Endometrial microvascular endothelial cells (primary cell): ENCODE data around the gene SMAP1. TPM values are rescaled to one million over a fixed set of nuclear protein-coding genes. Genes with fewer than 3 reads are reported as not detected.

Experiments used
- in situ Hi-C: cut with HindIII; loops from 2 replicates; pipeline ENCODE4 v1.10.0; 2017; ENCODE audit warnings: low sequenced_read_pairs, low pct_unique_long_range_greater_than_20kb; ENCODE audit errors: inconsistent ontology term
- total RNA-seq: library from RNA; depleted of rRNA; stranded (reverse); fragments of >200 nt; gene quantifications from one replicate; pipeline ENCODE4 v1.2.3, GENCODE V29; 2015; ENCODE audit errors: inconsistent ontology term

SMAP1 gene
- total RNA-seq, 1 donor from 2014 or later = 21.8 TPM

DNA sequence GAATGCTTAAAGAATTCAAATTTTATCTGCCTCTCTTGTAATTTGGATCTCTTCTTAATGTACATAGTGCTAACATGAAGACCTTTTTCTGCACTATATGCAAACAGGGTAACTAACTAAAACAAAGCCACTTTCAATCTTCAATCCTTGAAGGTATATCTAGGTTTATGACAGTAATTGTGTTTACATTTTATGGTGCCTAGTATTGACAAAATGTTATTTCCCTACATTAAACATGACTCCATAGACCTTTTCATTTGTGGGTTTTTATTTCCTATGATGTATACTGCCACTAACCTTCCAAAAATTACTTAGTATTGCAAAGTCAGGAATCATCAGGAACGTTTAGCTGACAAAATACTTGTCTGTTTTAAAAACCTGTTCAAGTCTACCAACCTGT is 193.2 kb downstream of the SMAP1 start:
- in situ Hi-C loops = no loop called here

DNA sequence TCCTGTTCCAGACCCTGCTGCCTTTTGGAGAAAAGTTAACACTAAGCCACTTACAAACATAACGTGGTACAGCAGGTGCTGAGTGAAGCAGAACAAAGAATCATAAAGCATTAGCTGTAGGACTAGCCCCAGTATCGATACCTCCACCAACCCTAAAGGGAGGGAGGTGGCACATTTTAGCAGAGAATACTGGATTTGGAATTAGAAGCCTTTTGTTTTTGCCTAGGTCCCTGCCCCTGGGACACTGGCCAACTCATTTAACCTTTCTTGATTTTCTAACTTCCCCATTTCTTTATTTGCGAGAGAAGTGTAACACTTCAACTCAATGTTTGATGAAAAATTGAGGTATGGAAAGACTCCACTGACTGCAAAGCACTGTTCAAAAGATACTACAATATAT is 195.7 kb downstream of the SMAP1 start:
- in situ Hi-C loops = no loop called here

DNA sequence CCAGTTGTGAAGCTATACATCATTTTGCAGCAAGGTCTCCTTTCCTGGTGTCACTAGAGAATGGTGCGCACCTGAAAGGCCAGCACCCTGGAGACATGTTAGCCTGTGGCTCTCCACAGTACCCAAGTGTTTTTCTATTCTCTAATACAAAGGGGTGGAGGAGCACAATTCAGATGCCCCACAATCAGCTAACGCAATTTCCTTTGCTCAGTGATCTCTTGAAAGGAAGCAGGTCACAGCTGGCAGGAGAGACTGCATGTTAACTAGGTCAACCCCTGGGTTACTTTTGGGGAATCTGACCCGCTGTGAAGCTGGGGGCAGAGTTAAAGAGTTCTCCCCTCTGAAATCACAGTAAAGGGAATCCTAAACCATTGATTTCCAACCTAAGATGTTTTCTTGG is 196.7 kb downstream of the SMAP1 start:
- in situ Hi-C loops = no loop called here

DNA sequence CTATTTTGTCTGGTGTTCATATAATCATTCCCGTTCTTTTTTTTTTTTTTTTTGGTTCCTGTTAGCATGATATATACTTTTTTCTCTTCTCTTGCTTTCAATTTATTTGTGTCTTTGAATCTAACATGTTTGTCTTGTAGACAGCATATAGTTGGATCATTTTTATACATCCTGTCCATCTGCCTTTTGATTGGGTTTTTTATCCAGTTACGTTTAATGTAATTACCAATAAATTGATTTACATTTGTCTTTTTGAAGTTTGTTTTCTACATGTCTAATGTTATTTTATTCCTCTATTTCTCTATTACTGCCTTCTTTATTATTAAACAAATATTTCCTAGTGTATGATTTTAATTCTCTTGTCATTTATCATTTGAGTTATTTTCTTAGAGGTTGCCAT is 204.8 kb downstream of the SMAP1 start:
- in situ Hi-C loops = no loop called here

DNA sequence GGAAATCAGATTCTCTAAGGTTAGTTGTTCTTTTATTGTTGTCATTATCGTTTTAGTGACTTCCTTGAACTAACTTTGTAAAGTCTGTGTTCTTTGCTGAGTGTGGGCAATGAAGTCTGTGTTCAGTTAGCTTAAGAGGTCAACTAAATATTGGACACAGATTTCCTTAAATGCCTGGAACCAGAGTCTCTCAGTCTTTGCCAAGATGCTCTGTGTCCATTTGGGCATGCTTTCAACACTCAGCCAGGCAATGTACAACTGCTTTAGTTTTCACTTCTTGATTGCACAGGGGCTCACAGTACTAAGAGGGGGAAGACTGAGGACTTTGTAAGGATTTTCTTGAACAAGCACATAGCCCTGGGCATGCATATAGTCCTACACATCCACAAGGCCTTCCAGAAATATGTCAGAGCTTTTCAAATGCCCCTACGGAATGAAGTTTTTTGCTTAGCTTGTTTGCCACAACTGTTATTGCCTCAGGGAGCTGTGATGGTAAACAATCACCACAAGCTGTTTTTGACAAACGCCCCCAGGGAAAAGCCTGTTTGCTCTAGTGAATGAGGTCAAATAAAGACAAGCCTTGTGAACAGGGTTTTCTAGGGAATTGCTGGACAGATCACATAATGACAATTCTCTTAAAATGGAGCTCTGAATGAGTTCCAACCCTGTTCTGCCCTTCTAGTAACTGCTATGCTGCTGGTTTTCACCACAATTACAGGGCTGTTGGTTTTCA is 206.7 kb downstream of the SMAP1 start:
- in situ Hi-C loops = no loop called here

DNA sequence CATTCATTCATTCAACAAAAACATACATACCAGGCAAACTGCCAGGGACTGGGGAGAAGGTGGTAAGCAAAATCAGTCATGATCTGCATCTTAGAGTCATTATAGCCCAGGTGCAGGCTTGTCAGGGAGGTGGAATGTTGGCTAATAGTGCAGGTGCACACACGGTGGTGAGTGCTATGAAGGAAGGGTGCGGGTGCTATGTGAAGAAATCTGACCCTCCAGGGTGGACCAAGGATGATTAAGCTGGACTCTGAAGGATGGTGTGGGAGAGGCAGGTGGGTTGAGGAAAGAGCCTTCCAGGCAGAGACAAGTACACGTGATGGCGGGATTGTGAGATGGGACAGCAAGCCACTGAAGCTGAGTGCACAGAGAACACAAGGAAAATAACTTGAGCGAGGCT is 211.8 kb downstream of the SMAP1 start:
- in situ Hi-C loops = no loop called here

DNA sequence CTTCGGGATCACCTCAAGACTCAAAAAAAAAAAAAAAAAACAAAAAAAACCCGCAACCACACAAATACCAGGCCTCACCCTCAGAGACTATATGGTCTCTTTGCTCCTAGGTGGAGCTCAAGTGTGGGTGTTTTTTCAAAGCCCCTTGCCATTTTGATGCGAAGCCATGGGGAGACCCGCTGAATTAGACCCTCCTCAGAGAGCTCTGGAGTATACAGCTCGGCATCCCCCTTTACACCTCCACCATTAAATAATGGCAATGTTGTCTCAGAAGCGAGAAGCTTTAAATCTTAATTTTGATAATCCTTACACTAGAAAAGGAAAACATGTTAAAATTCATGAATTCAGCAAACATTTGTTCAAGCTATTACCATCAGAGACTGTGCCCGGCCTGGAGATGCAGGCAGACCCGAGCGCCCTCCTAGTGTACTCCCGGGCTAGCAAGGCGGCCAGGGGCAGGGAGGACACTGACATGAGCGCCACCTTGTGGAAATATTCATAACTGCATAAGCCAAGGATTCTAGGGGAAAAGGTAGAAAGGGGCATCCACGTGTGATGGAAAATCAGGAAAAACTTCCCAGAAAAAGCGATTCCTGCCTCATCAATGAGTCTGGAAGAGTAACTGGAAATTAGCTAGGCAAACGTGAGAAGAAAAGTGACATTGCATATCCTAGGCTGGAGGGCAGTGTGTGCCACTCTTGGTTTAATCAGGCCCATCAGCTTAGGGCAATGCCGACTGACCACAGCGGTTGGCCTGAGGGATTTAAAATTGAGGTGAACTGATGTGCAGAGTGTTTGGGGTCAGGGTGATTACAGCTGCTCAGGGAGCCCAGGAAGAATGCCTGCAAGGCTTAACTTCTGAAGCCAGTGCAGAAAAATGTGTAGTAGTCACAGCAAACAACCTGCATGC is 216.6 kb downstream of the SMAP1 start:
- in situ Hi-C loops = no loop called here

DNA sequence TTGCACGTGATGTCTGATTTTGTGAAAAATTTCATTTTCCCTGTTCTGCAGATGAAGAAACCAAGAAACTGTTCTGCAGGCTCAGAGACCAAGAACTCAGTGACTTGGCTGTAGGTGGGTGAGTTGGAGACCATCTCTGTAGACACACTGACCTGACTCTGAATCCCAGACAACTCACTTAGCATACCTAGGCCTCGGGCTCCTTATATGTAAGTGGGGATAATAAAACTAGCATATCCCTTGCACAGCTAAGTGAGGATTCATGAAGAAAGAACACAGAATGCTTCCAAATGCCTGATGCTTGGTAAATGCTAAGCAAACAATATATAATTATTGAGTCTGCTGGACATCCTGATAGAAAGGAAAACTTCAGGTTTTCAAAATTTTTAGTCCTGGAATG is 218.4 kb downstream of the SMAP1 start:
- in situ Hi-C loops = no loop called here

DNA sequence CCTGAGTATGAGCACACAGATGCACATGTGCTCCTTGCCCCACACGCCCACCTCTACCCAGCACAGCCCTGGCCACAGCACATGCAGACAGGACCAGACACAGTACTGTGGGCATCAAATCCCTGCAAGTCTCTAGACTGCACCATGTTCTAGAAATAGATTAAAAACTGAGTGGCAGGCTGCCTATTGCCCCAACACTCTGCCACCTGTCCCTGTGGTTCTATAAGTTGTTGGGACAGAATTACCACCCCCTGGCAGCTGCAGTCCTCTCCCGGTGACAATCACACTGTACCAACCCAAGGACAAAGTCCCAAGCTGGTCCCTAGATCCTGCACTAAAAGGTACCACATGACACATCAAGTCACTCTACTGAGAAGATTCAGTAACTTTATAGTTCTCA is 219.0 kb downstream of the SMAP1 start:
- in situ Hi-C loops = no loop called here

DNA sequence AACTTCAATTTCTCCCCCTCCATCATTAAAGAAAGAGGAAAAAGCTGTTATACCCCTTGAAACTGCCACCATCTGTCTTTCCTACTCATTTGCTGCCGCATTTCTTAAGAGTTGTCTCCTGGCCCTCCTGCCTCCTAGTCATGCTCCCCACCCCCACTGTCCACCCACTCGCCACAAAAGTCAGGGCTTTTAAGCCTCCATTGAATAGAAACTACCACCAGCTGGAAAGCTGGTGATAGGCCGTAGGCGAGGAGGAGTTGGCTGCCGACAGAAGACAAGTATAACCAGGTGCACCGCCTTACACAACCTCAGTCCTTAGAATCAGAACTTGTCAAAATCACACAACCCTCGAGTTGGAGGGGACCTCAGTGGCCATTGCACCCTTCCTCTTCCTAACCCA is 221.6 kb downstream of the SMAP1 start:
- in situ Hi-C loops = no loop called here

DNA sequence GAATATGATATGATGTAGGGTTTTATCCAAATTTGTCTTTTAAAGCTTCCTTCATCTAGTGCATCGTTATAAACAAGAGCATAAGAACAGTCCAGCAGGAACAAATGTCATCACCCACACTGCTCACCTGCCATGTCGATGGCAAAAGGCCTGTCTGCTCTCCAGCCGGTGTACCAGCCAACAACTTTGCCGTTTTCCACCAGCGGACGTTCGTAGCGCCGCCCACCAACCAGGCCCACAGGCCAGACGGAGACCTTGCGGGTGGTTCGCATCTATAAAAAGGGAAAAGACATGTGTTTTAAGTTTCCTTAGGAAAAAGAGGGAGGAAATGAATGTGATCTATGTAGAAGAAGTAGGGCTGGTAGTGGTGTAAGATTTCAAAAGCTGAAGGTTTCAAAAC is 226.3 kb downstream of the SMAP1 start:
- in situ Hi-C loops = no loop called here

DNA sequence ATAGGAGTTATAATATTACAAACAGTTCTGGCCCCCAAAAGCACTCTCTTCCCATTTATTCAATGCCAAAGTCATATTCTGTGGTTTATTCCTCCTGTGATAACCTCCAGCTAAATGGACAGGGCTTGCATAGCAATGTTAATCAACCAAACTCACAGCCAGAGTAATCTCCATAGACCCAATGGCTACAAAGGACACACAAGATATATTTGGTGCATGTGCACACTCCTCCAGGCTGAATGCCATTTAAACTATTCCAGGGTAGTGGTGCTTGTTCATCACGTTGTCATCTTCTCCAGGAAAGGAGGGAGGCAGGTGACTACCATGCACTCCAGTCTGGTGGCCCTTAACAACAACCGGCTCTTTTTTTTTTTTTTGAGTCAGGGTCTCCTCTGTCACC is 232.4 kb downstream of the SMAP1 start:
- in situ Hi-C loops = no loop called here

DNA sequence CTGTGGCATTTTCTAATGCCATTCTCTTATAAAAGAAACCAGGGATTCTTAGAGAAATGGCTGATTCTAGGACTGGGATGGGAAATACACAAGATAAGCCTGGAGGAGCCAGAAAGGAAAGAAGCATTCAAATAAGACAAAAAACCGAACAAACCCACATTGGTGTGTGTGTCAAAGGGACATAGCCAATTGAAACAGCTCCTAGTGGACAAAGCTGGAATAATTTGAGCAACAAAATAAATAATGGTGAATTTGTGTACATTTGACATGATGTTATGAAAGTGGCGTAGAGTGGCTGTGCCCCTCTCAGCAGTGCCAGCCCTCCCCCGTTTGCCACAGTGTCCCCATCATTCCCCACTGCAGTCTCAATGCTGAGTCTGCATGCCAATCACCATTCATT is 233.6 kb downstream of the SMAP1 start:
- in situ Hi-C loops = no loop called here

DNA sequence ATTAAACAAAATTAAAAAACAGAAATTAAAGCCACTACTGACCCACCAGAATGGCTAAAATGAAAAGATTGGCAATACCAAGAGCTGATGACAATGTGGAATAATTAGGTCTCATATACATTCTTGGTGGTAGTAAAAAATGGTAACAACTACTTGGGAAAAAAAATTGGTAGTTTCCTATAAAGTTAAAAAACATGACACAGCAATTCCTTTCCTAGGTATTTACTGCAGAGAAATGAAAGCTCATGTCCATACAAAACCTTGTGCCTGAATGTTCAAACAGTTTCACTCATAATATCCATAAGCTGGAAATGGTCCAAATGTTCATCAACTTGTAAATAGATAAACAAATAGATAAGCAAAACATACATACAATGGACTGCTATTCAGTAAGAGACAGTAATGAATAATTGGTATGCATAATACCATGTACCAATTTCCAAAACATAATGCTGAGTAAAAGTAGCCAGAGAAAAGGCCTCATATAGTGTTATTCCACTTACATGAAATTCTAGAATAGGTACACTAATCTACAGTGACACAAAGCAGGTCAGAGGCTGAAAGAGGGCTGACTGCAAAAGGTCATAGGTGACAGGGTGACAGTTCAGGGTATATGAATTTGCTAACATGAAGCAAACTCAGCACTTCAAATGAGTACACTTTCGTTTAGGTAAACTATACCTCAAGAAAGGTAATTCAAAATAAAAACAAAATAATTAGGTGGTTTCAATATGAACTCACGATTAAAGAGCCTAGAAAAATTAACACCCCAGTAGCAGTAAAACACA is 236.2 kb downstream of the SMAP1 start:
- in situ Hi-C loops = no loop called here

DNA sequence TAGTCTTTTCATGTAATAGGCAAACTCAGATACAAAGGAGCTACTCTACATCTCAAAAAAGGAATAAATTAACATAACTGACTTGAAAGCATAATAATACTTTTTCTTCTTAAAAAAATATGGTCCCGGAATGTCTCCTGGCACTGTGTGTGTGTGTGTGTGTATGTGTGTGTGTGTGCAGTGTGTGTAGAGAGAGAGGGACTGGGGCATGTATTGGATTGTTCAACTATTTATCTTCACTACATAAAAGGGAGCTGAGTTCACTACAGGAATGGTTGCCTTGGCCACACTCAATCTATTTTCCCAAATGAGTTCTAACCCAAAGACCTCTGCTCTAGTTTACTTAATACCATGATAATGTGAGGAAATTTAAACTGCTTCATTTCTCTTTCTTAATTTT is 238.1 kb downstream of the SMAP1 start:
- in situ Hi-C loops = no loop called here

Other genes with a start within 250 kb of the SMAP1 start
- 4.2 TPM for gene SDHAF4, start 101.0 kb upstream of the SMAP1 start, total RNA-seq